ENCODE results near the gene DCXR. TPM values are rescaled to one million over a fixed set of nuclear protein-coding genes. Genes with fewer than 3 reads are reported as not detected.
A peak's percentile ranks its signal among the peaks of the same experiment; 100 is the strongest.

The DCXR gene
- total and polyA plus RNA-seq, 2 donors = 71.2 to 101 TPM

- H3K27me3 ChIP-seq (ENCODE audit: control insufficient read depth in 2 of 2, insufficient read depth in 1 of 2, low read length in 1 of 2) = peaks cover 6 to 31% of the 10 kb centered on the region in 2 donors
- H3K4me1 ChIP-seq (ENCODE audit: control insufficient read depth in 2 of 2, insufficient read depth in 2 of 2, low read length in 2 of 2) = peaks cover 9 to 23% of the 10 kb centered on the region in 2 donors
- WGBS = under 1% methylated on average over 94 of the region's 94 CpGs
- H3K36me3 ChIP-seq (ENCODE audit: control insufficient read depth in 2 of 2, insufficient read depth in 2 of 2, low read length in 1 of 2) = peaks cover 23 to 28% of the 10 kb centered on the region in 2 donors
- H3K4me3 ChIP-seq (ENCODE audit: low read length in 2 of 2) = peak overlapping the region; percentile 46 to 57
- peak overlapping the region in 1 of 2 donors; percentile 43 for H3K27ac ChIP-seq (ENCODE audit: low read depth in 1 of 2, low read length in 1 of 2)
- DNase-seq (ENCODE audit: low read depth in 6 of 9, low spot score in 9 of 9) = peak in 8 of 9 donors; percentile 52 to 89 (median 71)
- no peaks in the 10 kb centered on the region for H3K9me3 ChIP-seq (ENCODE audit: control insufficient read depth in 2 of 2, insufficient read depth in 1 of 2, low read length in 1 of 2)
These were observed 6.8 kb downstream of the DCXR start for GRCh38 chr17:82030470-82031302.

- H3K4me1 ChIP-seq (ENCODE audit: control insufficient read depth in 2 of 2, insufficient read depth in 2 of 2, low read length in 2 of 2) = peaks cover 9 to 23% of the 10 kb centered on the region in 2 donors
- WGBS = 83% methylated on average over 31 of the region's 31 CpGs
- peaks cover 6 to 31% of the 10 kb centered on the region in 2 donors for H3K27me3 ChIP-seq (ENCODE audit: control insufficient read depth in 2 of 2, insufficient read depth in 1 of 2, low read length in 1 of 2)
- peaks cover 23 to 24% of the 10 kb centered on the region in 2 donors for H3K36me3 ChIP-seq (ENCODE audit: control insufficient read depth in 2 of 2, insufficient read depth in 2 of 2, low read length in 1 of 2)
- no peak overlapping the region for H3K27ac ChIP-seq (ENCODE audit: low read depth in 1 of 2, low read length in 1 of 2)
- H3K9me3 ChIP-seq (ENCODE audit: control insufficient read depth in 2 of 2, insufficient read depth in 1 of 2, low read length in 1 of 2) = no peaks in the 10 kb centered on the region
- H3K4me3 ChIP-seq (ENCODE audit: low read length in 2 of 2) = peak overlapping the region in 1 of 2 donors; percentile 57
- no peak for DNase-seq (ENCODE audit: low read depth in 6 of 9, low spot score in 9 of 9)
These were observed 7.5 kb downstream of the DCXR start for GRCh38 chr17:82029990-82030469.

- no peak for DNase-seq (ENCODE audit: low read depth in 6 of 9, low spot score in 9 of 9)
- peaks cover 6 to 31% of the 10 kb centered on the region in 2 donors for H3K27me3 ChIP-seq (ENCODE audit: control insufficient read depth in 2 of 2, insufficient read depth in 1 of 2, low read length in 1 of 2)
- no peak overlapping the region for H3K27ac ChIP-seq (ENCODE audit: low read depth in 1 of 2, low read length in 1 of 2)
- H3K4me3 ChIP-seq (ENCODE audit: low read length in 2 of 2) = no peak overlapping the region
- no peaks in the 10 kb centered on the region for H3K9me3 ChIP-seq (ENCODE audit: control insufficient read depth in 2 of 2, insufficient read depth in 1 of 2, low read length in 1 of 2)
- H3K4me1 ChIP-seq (ENCODE audit: control insufficient read depth in 2 of 2, insufficient read depth in 2 of 2, low read length in 2 of 2) = peaks cover 9 to 28% of the 10 kb centered on the region in 2 donors
- H3K36me3 ChIP-seq (ENCODE audit: control insufficient read depth in 2 of 2, insufficient read depth in 2 of 2, low read length in 1 of 2) = peaks cover 23 to 24% of the 10 kb centered on the region in 2 donors
- 95% methylated on average over 16 of the region's 16 CpGs for WGBS
These were observed 8.1 kb downstream of the DCXR start for GRCh38 chr17:82029391-82029790.

GRCh38 chr17:82028966-82029365 is 8.5 kb downstream of the DCXR start:
- DNase-seq (ENCODE audit: low read depth in 6 of 9, low spot score in 9 of 9) = no peak
- H3K36me3 ChIP-seq (ENCODE audit: control insufficient read depth in 2 of 2, insufficient read depth in 2 of 2, low read length in 1 of 2) = peaks cover 23 to 24% of the 10 kb centered on the region in 2 donors
- H3K4me1 ChIP-seq (ENCODE audit: control insufficient read depth in 2 of 2, insufficient read depth in 2 of 2, low read length in 2 of 2) = peaks cover 13 to 33% of the 10 kb centered on the region in 2 donors
- no peak overlapping the region for H3K4me3 ChIP-seq (ENCODE audit: low read length in 2 of 2)
- WGBS = 96% methylated on average over 9 of the region's 9 CpGs
- peaks cover 6 to 31% of the 10 kb centered on the region in 2 donors for H3K27me3 ChIP-seq (ENCODE audit: control insufficient read depth in 2 of 2, insufficient read depth in 1 of 2, low read length in 1 of 2)
- no peaks in the 10 kb centered on the region for H3K9me3 ChIP-seq (ENCODE audit: control insufficient read depth in 2 of 2, insufficient read depth in 1 of 2, low read length in 1 of 2)
- H3K27ac ChIP-seq (ENCODE audit: low read depth in 1 of 2, low read length in 1 of 2) = no peak overlapping the region

GRCh38 chr17:82028246-82028645 is 9.3 kb downstream of the DCXR start:
- Histone ChIP-seq H3K36me3 (ENCODE audit: control insufficient read depth in 2 of 2, insufficient read depth in 2 of 2, low read length in 1 of 2) (peaks cover 22 to 23% of the 10 kb centered on the region in 2 donors), H3K27ac (ENCODE audit: low read depth in 1 of 2, low read length in 1 of 2) (no peak overlapping the region), H3K9me3 (ENCODE audit: control insufficient read depth in 2 of 2, insufficient read depth in 1 of 2, low read length in 1 of 2) (no peaks in the 10 kb centered on the region), H3K4me3 (ENCODE audit: low read length in 2 of 2) (no peak overlapping the region), H3K27me3 (ENCODE audit: control insufficient read depth in 2 of 2, insufficient read depth in 1 of 2, low read length in 1 of 2) (peaks cover 6 to 29% of the 10 kb centered on the region in 2 donors), H3K4me1 (ENCODE audit: control insufficient read depth in 2 of 2, insufficient read depth in 2 of 2, low read length in 2 of 2) (peaks cover 15 to 38% of the 10 kb centered on the region in 2 donors)
- WGBS = 96% methylated on average over 13 of the region's 13 CpGs
- DNase-seq (ENCODE audit: low read depth in 6 of 9, low spot score in 9 of 9) = no peak

- Histone ChIP-seq H3K9me3 (ENCODE audit: control insufficient read depth in 2 of 2, insufficient read depth in 1 of 2, low read length in 1 of 2) (no peaks in the 10 kb centered on the region), H3K36me3 (ENCODE audit: control insufficient read depth in 2 of 2, insufficient read depth in 2 of 2, low read length in 1 of 2) (peaks cover 22 to 23% of the 10 kb centered on the region in 2 donors), H3K27ac (ENCODE audit: low read depth in 1 of 2, low read length in 1 of 2) (no peak overlapping the region), H3K4me3 (ENCODE audit: low read length in 2 of 2) (no peak overlapping the region), H3K4me1 (ENCODE audit: control insufficient read depth in 2 of 2, insufficient read depth in 2 of 2, low read length in 2 of 2) (peaks cover 19 to 41% of the 10 kb centered on the region in 2 donors), H3K27me3 (ENCODE audit: control insufficient read depth in 2 of 2, insufficient read depth in 1 of 2, low read length in 1 of 2) (peaks cover 0 to 8% of the 10 kb centered on the region in 2 donors)
- no peak for DNase-seq (ENCODE audit: low read depth in 6 of 9, low spot score in 9 of 9)
- 98% methylated on average over 25 of the region's 25 CpGs for WGBS
These were observed 11.9 kb downstream of the DCXR start for GRCh38 chr17:82025401-82026107.

- H3K36me3 ChIP-seq (ENCODE audit: control insufficient read depth in 2 of 2, insufficient read depth in 2 of 2, low read length in 1 of 2) = peaks cover 22 to 23% of the 10 kb centered on the region in 2 donors
- H3K4me1 ChIP-seq (ENCODE audit: control insufficient read depth in 2 of 2, insufficient read depth in 2 of 2, low read length in 2 of 2) = peaks cover 14 to 34% of the 10 kb centered on the region in 2 donors
- DNase-seq (ENCODE audit: low read depth in 6 of 9, low spot score in 9 of 9) = no peak
- no peak overlapping the region for H3K4me3 ChIP-seq (ENCODE audit: low read length in 2 of 2)
- 98% methylated on average over 17 of the region's 17 CpGs for WGBS
- H3K27me3 ChIP-seq (ENCODE audit: control insufficient read depth in 2 of 2, insufficient read depth in 1 of 2, low read length in 1 of 2) = peaks cover 0 to 2% of the 10 kb centered on the region in 2 donors
- no peaks in the 10 kb centered on the region for H3K9me3 ChIP-seq (ENCODE audit: control insufficient read depth in 2 of 2, insufficient read depth in 1 of 2, low read length in 1 of 2)
- H3K27ac ChIP-seq (ENCODE audit: low read depth in 1 of 2, low read length in 1 of 2) = no peak overlapping the region
These were observed 12.6 kb downstream of the DCXR start for GRCh38 chr17:82024859-82025258.

GRCh38 chr17:82023447-82024241 is 13.9 kb downstream of the DCXR start:
- peak overlapping the region; percentile 67 to 75 for H3K4me3 ChIP-seq (ENCODE audit: low read length in 2 of 2)
- H3K9me3 ChIP-seq (ENCODE audit: control insufficient read depth in 2 of 2, insufficient read depth in 1 of 2, low read length in 1 of 2) = no peaks in the 10 kb centered on the region
- peaks cover 14 to 35% of the 10 kb centered on the region in 2 donors for H3K4me1 ChIP-seq (ENCODE audit: control insufficient read depth in 2 of 2, insufficient read depth in 2 of 2, low read length in 2 of 2)
- peaks cover 22 to 23% of the 10 kb centered on the region in 2 donors for H3K36me3 ChIP-seq (ENCODE audit: control insufficient read depth in 2 of 2, insufficient read depth in 2 of 2, low read length in 1 of 2)
- 5% methylated on average over 55 of the region's 55 CpGs for WGBS
- DNase-seq (ENCODE audit: low read depth in 6 of 9, low spot score in 9 of 9) = peak in 1 of 9 donors; percentile 48
- no peak overlapping the region for H3K27ac ChIP-seq (ENCODE audit: low read depth in 1 of 2, low read length in 1 of 2)
- H3K27me3 ChIP-seq (ENCODE audit: control insufficient read depth in 2 of 2, insufficient read depth in 1 of 2, low read length in 1 of 2) = no peaks in the 10 kb centered on the region
